Measurements from ENCODE around the gene TSPAN9. TPM values are rescaled to one million over a fixed set of nuclear protein-coding genes. Genes with fewer than 3 reads are reported as not detected.

The TSPAN9 gene
- total and polyA plus RNA-seq, 10 of the 15 experiments (the other 5 are each of a cell fraction or from before 2014, with no cell fraction given), result 0.03 to 1.0 (median 0.12) TPM; not detected in 5

DNA sequence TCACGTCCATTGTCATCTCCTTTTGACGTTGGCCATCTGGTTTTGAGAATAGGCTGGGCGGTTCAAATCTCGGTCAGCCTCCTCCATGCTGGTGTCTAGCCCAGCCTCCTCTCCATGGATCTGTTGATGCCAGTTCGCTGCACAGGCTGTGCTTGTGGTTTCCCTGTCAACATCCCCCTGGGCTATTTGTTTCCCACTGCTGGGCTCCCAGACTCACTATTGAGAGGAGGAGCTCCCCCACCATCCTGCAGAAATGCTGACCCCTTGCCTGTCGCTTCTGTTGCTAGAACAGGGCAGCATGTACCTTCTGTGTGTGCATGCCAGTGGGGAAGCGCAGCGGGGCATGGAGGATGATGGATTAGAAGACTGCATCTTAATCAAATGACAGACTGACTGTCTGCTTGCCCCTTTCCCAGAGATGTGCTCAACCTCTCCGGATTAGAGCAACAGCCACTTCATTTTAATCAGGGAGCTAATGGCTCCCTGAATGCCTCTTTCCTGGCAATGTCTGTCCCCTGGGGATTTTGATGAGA is 170.5 kb downstream of the TSPAN9 start:
- no peaks in the 10 kb centered on the region; a peak in 1 of 4 replicates for H3K27me3 ChIP-seq (replicated peaks in 1 of 2; ENCODE audit: control insufficient read depth in 2 of 2, insufficient read depth in 2 of 2, low read length in 1 of 2)
- BruUV-seq (replicated peaks), result no TSS peak
- H3K4me1 ChIP-seq (ENCODE audit: control insufficient read depth, insufficient read depth, low read length), result peaks cover 8% of the 10 kb centered on the region
- H4K20me1 ChIP-seq (ENCODE audit: control insufficient read depth, insufficient read depth), result no peaks in the 10 kb centered on the region
- no peak for ATAC-seq
- H3K4me2 ChIP-seq (ENCODE audit: control insufficient read depth, insufficient read depth), result no peak overlapping the region
- intact Hi-C loops (cut with micrococcal nuclease; ENCODE audit: unreplicated experiment) (no loop called here), in situ Hi-C loops (cut with MboI) (no loop called here)
- ChIA-PET RAD21 (ENCODE audit: unreplicated experiment) (no interaction called here), SMC1A (ENCODE audit: uncharacterized antibody, unreplicated experiment) (no interaction called here), POLR2A (no interaction called here), CTCF (no interaction called here)
- no peak for DNase-seq (ENCODE audit: low read depth, low spot score)
- H3K9me3 ChIP-seq (replicated peaks; ENCODE audit: control insufficient read depth, insufficient read depth, low read length), result no peaks in the 10 kb centered on the region
- WGBS (ENCODE audit: insufficient coverage, insufficient replicate concordance, low lambda C conversion rate, missing lambda C conversion rate), result 63% methylated on average over 9 of the region's 9 CpGs
- no peaks in the 10 kb centered on the region for H3K79me2 ChIP-seq (ENCODE audit: control insufficient read depth, insufficient read depth, low read length)
- H3K4me3 ChIP-seq, result no peak overlapping the region
- no peak for FAIRE-seq
- no peak overlapping the region for H3K27ac ChIP-seq (ENCODE audit: control insufficient read depth, insufficient read depth)
- no peaks in the 10 kb centered on the region for H3K36me3 ChIP-seq (ENCODE audit: control insufficient read depth in 2 of 2, insufficient read depth in 2 of 2, low read length in 1 of 2)
- no peak overlapping the region for H3K9ac ChIP-seq (ENCODE audit: control insufficient read depth, insufficient read depth, low read length)
- peak overlapping the region; percentile 45; the same call in 1 of the 2 replicates for H2AFZ ChIP-seq (ENCODE audit: control insufficient read depth, low read depth, low read length)
- no peak for TF ChIP-seq IKZF1 (conservative IDR thresholded peaks at IDR 0.05)
- TF ChIP-seq MEF2B (IDR thresholded peaks at IDR 0.05; ENCODE audit: partially characterized antibody, poor library complexity, severe bottlenecking), result peak; percentile 29
- no peak for TF ChIP-seq PAX8 (IDR thresholded peaks at IDR 0.05)

DNA sequence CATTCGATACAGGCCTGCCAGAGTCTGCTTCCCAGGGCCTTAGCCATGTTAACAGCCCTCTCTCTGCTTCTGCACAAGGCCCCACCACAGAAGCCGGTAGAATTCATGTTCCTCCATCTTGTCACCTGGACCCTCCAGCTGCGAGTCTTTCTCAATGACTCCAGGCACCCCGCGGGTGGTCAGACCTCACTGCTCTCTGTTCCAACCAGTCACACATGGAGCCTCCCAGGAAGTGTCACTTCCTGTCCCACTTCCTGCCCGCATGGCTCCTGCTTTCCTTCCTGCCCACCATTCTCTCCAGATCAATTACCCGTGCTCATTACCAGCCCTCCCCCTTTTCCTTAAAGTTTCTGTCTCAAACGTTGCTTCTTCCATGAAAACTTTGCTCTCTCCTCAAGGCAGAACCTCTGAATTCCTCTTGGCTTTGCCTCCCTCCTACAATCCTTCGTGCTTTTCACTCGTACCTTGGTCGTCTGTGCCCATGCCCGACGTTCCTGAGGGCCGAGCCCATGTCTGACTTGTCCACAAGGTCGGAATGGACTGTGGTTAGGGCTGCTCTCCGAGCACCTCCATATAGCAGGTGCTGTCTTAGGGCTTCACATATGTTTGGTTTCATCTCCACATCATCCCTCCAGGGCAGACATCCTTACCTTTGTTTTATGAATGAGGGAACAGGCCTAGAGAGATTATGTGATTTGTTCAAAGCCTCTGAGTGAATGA is 172.1 kb downstream of the TSPAN9 start:
- Histone ChIP-seq H2AFZ (ENCODE audit: control insufficient read depth, low read depth, low read length) (no peak overlapping the region), H3K9me3 (replicated peaks; ENCODE audit: control insufficient read depth, insufficient read depth, low read length) (no peaks in the 10 kb centered on the region), H3K79me2 (ENCODE audit: control insufficient read depth, insufficient read depth, low read length) (no peaks in the 10 kb centered on the region), H3K4me1 (ENCODE audit: control insufficient read depth, insufficient read depth, low read length) (peaks cover 8% of the 10 kb centered on the region), H3K4me2 (ENCODE audit: control insufficient read depth, insufficient read depth) (no peak overlapping the region), H3K27ac (ENCODE audit: control insufficient read depth, insufficient read depth) (no peak overlapping the region), H4K20me1 (ENCODE audit: control insufficient read depth, insufficient read depth) (no peaks in the 10 kb centered on the region), H3K9ac (ENCODE audit: control insufficient read depth, insufficient read depth, low read length) (no peak overlapping the region), H3K36me3 (ENCODE audit: control insufficient read depth in 2 of 2, insufficient read depth in 2 of 2, low read length in 1 of 2) (no peaks in the 10 kb centered on the region), H3K4me3 (no peak overlapping the region), H3K27me3 (replicated peaks in 1 of 2; ENCODE audit: control insufficient read depth in 2 of 2, insufficient read depth in 2 of 2, low read length in 1 of 2) (no peaks in the 10 kb centered on the region; a peak in 2 of 4 replicates)
- BruUV-seq (replicated peaks), result no TSS peak
- in situ Hi-C loops (cut with MboI), result no loop called here
- POLR2A ChIA-PET, result no interaction called here
- SMC1A ChIA-PET (ENCODE audit: uncharacterized antibody, unreplicated experiment), result no interaction called here
- RAD21 ChIA-PET (ENCODE audit: unreplicated experiment), result no interaction called here
- intact Hi-C loops (cut with micrococcal nuclease; ENCODE audit: unreplicated experiment), result no loop called here
- CTCF ChIA-PET, result interaction anchor here (0.9 kb wide), 1 partner anchor 26 kb away, joined by 3 read pairs; no protein-coding TSS in a partner anchor
- ATAC-seq (no peak), DNase-seq (ENCODE audit: low read depth, low spot score) (no peak), FAIRE-seq (no peak)
- 42% methylated on average over 16 of the region's 16 CpGs for whole genome bisulfite sequencing (ENCODE audit: insufficient coverage, insufficient replicate concordance, low lambda C conversion rate, missing lambda C conversion rate)
- TF ChIP-seq RB1 (IDR thresholded peaks at IDR 0.05; ENCODE audit: borderline replicate concordance), result no peak
- no peak for TF ChIP-seq NFYB (IDR thresholded peaks at IDR 0.05; ENCODE audit: insufficient read depth, low read depth, low read length)
- TF ChIP-seq, protein P1, sequence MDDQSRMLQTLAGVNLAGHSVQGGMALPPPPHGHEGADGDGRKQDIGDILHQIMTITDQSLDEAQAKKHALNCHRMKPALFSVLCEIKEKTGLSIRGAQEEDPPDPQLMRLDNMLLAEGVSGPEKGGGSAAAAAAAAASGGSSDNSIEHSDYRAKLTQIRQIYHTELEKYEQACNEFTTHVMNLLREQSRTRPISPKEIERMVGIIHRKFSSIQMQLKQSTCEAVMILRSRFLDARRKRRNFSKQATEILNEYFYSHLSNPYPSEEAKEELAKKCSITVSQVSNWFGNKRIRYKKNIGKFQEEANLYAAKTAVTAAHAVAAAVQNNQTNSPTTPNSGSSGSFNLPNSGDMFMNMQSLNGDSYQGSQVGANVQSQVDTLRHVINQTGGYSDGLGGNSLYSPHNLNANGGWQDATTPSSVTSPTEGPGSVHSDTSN (IDR thresholded peaks at IDR 0.05; ENCODE audit: insufficient replicate concordance, low read depth, low read length), result no peak
- TF ChIP-seq, protein P2, sequence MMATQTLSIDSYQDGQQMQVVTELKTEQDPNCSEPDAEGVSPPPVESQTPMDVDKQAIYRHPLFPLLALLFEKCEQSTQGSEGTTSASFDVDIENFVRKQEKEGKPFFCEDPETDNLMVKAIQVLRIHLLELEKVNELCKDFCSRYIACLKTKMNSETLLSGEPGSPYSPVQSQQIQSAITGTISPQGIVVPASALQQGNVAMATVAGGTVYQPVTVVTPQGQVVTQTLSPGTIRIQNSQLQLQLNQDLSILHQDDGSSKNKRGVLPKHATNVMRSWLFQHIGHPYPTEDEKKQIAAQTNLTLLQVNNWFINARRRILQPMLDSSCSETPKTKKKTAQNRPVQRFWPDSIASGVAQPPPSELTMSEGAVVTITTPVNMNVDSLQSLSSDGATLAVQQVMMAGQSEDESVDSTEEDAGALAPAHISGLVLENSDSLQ (IDR thresholded peaks at IDR 0.05), result no peak
- TF ChIP-seq, protein P3, sequence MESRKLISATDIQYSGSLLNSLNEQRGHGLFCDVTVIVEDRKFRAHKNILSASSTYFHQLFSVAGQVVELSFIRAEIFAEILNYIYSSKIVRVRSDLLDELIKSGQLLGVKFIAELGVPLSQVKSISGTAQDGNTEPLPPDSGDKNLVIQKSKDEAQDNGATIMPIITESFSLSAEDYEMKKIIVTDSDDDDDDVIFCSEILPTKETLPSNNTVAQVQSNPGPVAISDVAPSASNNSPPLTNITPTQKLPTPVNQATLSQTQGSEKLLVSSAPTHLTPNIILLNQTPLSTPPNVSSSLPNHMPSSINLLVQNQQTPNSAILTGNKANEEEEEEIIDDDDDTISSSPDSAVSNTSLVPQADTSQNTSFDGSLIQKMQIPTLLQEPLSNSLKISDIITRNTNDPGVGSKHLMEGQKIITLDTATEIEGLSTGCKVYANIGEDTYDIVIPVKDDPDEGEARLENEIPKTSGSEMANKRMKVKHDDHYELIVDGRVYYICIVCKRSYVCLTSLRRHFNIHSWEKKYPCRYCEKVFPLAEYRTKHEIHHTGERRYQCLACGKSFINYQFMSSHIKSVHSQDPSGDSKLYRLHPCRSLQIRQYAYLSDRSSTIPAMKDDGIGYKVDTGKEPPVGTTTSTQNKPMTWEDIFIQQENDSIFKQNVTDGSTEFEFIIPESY (IDR thresholded peaks at IDR 0.05), result no peak
- TF ChIP-seq CBX3 (IDR thresholded peaks at IDR 0.05; ENCODE audit: borderline replicate concordance, low read depth), result no peak
- TF ChIP-seq BACH1 (IDR thresholded peaks at IDR 0.05; ENCODE audit: borderline replicate concordance), result no peak
- TF ChIP-seq TBL1XR1 (IDR thresholded peaks at IDR 0.05; ENCODE audit: low read depth, low read length), result no peak
- no peak for TF ChIP-seq CREM (IDR thresholded peaks at IDR 0.05; ENCODE audit: low read depth)
